GM13977 (cell line): Measurements from ENCODE around the gene HCN2.
"Not testable (repeated sequence)": the region's sequence is repeated elsewhere in the genome, so short reads cannot be mapped to it uniquely, and the experiment has no call there.

Experiments used
- DNase-seq: peaks from one replicate; pipeline ENCODE4 v3.0.0; 2012; ENCODE audit warnings: low spot score
- in situ Hi-C: fragments of 300-500 bp; cut with MboI; formaldehyde crosslinking; loops from one replicate; pipeline ENCODE4 v1.12.0; 2022; ENCODE audit warnings: low sequenced_read_pairs, low pct_unique_long_range_greater_than_20kb, mixed read lengths, inconsistent platforms; ENCODE audit not compliant: unreplicated experiment
- TF ChIP-seq, protein P1 (sequence below): IDR thresholded peaks from 2 replicates; pipeline ENCODE4 v1.5.1; 2012; ENCODE audit warnings: mild to moderate bottlenecking, control low read depth; ENCODE audit not compliant: insufficient read depth; ENCODE audit errors: extremely low read depth, missing control alignments

Gene HCN2

DNA sequence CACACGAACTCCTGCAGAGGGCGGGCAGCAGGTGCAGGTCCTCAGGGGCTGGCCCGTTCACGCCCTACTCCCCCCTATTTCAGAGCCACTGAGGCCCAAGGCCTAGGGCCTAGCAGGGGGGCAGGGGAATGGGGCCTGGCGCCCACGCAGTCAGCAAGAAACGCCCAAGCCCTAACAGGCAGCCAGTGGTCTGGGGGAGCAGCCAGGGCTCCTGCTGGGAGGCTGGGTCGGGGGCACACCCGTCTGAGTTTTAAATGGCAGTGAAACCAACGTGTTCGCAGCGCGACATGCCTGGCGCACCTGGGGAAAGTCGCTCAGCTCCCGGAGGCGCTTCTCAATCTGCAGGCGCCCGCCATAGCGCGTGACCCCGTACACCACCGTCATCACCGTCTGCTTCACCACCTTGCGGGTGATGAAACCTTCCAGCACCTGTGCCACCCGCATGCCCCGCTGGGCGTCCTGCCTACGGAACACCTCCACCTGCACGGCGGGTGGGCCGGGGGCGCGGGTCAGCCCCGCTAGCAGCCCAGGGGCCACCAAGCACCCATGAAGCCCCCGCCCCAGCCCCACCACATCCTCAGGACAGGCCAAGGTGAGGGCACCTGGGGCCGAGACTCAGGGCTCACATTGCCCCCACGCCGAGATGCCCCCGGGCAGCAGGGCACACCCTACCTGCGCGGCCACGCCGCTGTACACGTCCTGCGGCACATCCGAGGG lies 29.8 kb downstream of the HCN2 start:
- TF ChIP-seq, protein P1, sequence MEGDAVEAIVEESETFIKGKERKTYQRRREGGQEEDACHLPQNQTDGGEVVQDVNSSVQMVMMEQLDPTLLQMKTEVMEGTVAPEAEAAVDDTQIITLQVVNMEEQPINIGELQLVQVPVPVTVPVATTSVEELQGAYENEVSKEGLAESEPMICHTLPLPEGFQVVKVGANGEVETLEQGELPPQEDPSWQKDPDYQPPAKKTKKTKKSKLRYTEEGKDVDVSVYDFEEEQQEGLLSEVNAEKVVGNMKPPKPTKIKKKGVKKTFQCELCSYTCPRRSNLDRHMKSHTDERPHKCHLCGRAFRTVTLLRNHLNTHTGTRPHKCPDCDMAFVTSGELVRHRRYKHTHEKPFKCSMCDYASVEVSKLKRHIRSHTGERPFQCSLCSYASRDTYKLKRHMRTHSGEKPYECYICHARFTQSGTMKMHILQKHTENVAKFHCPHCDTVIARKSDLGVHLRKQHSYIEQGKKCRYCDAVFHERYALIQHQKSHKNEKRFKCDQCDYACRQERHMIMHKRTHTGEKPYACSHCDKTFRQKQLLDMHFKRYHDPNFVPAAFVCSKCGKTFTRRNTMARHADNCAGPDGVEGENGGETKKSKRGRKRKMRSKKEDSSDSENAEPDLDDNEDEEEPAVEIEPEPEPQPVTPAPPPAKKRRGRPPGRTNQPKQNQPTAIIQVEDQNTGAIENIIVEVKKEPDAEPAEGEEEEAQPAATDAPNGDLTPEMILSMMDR, result no peak
- DNase-seq, result no peak
- in situ Hi-C loops, result no loop called here

DNA sequence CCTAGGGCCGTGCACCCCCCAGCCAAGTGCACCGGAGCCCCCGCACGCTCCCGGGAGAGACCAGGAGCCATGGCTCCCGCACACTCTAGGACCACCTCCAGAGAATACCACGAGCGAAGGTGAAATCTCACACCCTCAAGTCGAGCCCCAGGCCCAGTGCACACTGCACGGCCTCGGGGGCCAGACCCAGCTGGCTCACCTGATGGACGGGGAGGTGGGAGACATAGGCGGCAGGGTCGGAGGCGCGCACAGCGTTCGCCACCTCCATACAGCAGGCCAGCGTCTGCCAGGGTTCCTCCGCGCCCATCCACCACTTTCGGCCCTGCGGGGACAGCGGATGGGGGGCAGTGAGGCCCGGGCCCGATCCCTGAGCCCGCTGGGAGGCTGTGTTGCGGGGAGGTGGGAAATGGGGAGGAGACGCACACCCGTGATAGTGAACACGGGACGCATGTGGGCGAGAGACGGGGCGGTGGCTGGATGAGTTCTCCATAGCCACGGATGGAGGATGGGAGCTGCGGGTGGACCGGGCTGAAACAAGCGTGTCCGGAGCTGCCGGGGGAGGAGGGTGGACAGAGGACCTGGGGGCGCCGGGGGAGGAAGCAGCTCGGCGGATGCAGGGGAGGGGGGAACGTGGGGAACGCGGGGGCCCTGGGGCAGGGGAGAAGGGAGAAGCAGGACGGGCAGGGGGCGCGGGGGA lies 30.6 kb downstream of the HCN2 start:
- in situ Hi-C loops, result no loop called here
- DNase-seq, result no peak
- TF ChIP-seq, protein P1, result no peak

DNA sequence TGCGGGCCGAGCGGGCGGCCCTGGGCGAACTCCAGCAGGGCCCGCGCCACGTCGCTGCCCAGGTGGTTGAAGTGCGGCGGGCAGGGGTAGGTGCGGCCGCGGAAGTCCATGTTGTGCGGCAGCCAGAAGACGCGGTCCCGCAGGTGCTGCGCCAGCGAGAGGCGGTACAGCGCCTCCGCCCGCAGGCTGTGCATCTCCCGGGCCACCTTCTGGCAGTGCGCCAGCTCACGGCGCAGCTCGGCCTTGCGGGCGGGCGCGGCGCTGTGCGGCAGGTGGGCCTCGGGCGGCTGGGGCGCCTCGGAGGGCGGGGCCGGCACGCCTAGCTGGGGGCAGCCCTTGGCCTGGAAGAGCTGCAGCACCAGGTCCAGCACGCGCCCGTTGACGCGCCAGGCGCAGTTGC lies 31.5 kb downstream of the HCN2 start:
- in situ Hi-C loops, DNase-seq: not testable (repeated sequence)

DNA sequence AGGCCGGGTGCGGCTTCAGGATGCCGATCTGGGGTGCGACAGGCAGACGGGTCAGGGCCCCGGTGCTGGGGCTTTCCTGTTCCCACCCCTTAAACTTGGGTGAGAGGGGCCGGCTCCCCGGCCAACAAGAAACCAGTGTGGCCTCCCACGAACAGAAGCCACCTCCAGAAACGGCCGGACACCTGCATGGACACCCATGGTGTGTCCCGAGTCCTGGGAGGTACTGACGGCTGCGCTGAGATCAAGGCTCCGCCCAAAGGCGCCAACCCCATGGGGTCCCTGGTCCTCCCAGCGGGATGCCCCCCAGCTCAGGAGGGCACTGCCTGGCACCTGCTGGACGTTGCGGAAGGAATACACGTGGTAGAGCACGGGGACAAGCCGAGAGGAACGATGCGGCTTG lies 32.1 kb downstream of the HCN2 start:
- in situ Hi-C loops, result no loop called here
- TF ChIP-seq, protein P1, result no peak
- no peak for DNase-seq

DNA sequence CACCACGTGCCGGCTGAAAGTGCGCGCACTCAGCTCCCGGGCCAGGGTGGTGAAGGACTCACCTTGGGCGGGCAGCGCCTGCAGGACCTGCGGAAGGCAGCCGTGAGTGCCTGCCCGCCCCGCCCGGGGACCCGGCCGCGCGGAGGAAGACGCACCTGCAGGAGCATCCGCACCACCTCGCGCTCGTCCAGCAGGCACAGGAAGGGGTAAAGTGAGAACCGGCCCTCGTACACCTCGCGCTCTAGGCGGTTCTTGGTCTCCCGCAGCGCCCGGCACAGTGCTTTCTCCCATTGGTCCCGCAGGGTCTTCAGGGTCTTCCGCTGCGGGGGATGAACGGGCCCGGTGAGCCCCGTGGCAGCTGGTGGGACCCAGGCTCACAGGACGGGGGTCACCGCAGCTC lies 33.0 kb downstream of the HCN2 start:
- TF ChIP-seq, protein P1, result no peak
- in situ Hi-C loops, result no loop called here
- DNase-seq, result no peak

DNA sequence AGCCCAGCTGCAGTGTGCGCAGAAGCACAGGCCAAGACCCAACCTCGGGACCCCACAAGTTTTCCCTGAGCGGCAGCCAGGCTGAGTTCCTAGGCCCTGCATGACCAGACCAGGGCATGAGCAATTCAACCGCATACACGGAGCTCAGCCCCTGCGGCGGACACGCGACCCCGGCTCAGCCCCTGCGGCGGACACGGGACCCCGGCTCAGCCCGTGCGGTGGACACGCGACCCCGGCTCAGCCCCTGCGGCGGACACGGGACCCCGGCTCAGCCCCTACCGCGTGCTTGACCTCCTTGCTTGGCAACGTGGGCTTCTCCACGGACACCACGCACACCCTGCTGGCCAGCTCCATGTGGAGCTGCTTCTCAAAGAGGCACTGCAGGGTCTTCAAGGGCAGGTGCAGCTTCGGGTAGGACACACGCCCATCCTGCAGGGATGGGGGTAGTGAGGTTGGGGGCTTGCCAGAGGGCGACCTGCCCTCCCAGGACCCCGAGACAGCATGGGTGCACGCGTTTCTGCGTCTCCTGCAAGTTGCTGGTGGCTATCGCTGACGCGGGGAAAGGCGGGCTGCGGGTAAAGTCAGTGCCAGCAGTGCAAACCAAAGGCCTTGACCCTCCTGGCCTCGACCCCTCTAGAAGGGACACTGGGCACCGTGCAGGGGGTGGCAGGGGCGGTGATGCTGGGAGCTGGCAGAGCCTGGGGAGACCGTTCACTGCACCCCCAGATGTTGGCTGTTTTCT lies 33.7 kb downstream of the HCN2 start:
- no peak for DNase-seq
- in situ Hi-C loops, result no loop called here
- TF ChIP-seq, protein P1, result no peak

DNA sequence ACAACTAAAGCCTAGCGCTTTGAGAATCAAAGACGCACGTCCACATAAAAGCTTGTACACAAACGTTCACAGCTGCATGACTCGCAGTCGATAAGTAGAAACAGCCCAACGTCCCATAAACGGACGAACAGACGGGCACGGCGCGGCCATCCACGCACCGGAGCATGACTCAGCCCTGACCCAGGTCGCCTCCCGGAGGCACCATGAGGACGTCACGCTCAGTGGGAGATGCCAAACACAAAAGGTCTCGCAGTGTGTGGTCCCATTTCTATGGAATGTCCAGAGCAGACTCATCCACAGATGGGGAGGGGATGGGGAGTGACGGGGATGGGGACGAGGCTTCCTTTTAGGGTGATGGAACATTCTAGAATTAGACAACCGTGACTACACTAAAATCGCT lies 34.3 kb downstream of the HCN2 start:
- no peak for DNase-seq
- in situ Hi-C loops, result no loop called here
- TF ChIP-seq, protein P1, result no peak
